Measurements from ENCODE around the gene SH3BGRL. TPM values are rescaled to one million over a fixed set of nuclear protein-coding genes. Genes with fewer than 3 reads are reported as not detected.

Gene SH3BGRL
- total RNA-seq, 1 experiment from 2014 or later, result 32.4 TPM

DNA sequence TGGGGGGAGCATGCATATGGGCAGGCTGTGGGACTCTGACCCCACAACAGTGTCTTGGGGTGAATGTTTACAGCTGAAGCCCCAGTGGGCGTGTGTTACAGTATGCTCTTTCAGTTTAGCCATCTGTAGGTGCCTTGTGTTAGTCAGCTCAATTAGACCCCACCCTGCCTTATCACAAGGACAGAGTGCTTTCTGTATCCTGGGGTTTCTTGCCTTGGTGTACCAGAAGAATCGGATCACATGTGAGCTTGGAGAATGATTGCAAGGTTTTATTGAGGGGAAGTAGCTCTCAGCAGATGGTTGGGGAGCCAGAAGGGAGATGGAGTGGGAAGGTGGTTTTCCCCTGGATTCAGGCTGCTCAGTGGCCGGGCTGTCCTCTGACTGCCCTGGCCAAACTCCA, 27.3 kb downstream of the SH3BGRL start (continued):
- TF ChIP-seq, protein P1, sequence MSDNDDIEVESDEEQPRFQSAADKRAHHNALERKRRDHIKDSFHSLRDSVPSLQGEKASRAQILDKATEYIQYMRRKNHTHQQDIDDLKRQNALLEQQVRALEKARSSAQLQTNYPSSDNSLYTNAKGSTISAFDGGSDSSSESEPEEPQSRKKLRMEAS (IDR thresholded peaks at IDR 0.05), result no peak
- no peak for TF ChIP-seq FOSL1 (IDR thresholded peaks at IDR 0.05; ENCODE audit: low read depth)
- no peak for TF ChIP-seq CBX3 (IDR thresholded peaks at IDR 0.05; ENCODE audit: low read depth)

DNA sequence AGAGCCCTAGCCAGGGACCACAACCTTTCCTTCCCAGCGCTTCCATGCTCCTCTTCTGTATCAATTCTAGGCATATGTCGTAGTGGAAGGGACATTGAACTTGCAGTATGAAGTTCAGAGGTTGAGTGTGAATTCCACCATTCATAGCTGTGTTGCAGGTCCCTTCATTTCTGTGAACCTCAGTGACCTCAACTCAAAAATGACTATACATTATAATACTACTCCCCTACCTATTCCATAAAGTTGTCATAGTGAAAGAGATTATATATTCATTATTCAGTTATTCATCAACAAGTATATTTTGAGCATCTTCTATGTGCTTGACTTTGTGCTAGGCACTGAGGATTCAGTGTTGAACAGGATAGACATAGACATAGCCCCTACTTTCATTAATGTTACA, 28.0 kb downstream of the SH3BGRL start:
- DNase-seq (ENCODE audit: low read depth, low spot score), result no peak
- Histone ChIP-seq H3K79me2 (ENCODE audit: insufficient read depth, low read length) (no peaks in the 10 kb centered on the region), H3K4me1 (ENCODE audit: control insufficient read depth in 1 of 2, insufficient read depth in 2 of 2, low read length in 2 of 2) (no peaks in the 10 kb centered on the region), H2AFZ (ENCODE audit: low read depth, low read length, poor library complexity, severe bottlenecking) (no peak overlapping the region), H3K4me3 (replicated peaks in 1 of 2; ENCODE audit: low read depth in 1 of 2, low read length in 2 of 2) (no peak overlapping the region), H3K36me3 (ENCODE audit: control insufficient read depth in 1 of 2, insufficient read depth in 2 of 2, low read length in 2 of 2) (no peaks in the 10 kb centered on the region), H3K27me3 (ENCODE audit: insufficient read depth, low read length) (no peaks in the 10 kb centered on the region), H3K9me3 (ENCODE audit: control insufficient read depth in 1 of 2, insufficient read depth in 1 of 2, low read depth in 1 of 2, low read length in 2 of 2) (no peaks in the 10 kb centered on the region), H3K9me2 (ENCODE audit: insufficient read depth) (no peaks in the 10 kb centered on the region), H3K4me2 (ENCODE audit: low read length) (no peak overlapping the region), H4K20me1 (ENCODE audit: insufficient read depth) (no peaks in the 10 kb centered on the region), H3K9ac (ENCODE audit: low read length) (no peak overlapping the region), H3K27ac (ENCODE audit: low read depth, low read length) (no peak overlapping the region)
- RAD21 ChIA-PET (ENCODE audit: low non-redundant PET in 1 of 2, low total read pairs in 2 of 2, uncharacterized antibody in 2 of 2, unreplicated experiment in 2 of 2), result no interaction called here
- no peak for ATAC-seq
- TF ChIP-seq EGR1 (IDR thresholded peaks at IDR 0.05; ENCODE audit: low read depth), result no peak
- TF ChIP-seq JUND (IDR thresholded peaks at IDR 0.05), result no peak
- TF ChIP-seq, protein P2, sequence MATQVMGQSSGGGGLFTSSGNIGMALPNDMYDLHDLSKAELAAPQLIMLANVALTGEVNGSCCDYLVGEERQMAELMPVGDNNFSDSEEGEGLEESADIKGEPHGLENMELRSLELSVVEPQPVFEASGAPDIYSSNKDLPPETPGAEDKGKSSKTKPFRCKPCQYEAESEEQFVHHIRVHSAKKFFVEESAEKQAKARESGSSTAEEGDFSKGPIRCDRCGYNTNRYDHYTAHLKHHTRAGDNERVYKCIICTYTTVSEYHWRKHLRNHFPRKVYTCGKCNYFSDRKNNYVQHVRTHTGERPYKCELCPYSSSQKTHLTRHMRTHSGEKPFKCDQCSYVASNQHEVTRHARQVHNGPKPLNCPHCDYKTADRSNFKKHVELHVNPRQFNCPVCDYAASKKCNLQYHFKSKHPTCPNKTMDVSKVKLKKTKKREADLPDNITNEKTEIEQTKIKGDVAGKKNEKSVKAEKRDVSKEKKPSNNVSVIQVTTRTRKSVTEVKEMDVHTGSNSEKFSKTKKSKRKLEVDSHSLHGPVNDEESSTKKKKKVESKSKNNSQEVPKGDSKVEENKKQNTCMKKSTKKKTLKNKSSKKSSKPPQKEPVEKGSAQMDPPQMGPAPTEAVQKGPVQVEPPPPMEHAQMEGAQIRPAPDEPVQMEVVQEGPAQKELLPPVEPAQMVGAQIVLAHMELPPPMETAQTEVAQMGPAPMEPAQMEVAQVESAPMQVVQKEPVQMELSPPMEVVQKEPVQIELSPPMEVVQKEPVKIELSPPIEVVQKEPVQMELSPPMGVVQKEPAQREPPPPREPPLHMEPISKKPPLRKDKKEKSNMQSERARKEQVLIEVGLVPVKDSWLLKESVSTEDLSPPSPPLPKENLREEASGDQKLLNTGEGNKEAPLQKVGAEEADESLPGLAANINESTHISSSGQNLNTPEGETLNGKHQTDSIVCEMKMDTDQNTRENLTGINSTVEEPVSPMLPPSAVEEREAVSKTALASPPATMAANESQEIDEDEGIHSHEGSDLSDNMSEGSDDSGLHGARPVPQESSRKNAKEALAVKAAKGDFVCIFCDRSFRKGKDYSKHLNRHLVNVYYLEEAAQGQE (IDR thresholded peaks at IDR 0.05; ENCODE audit: low read depth), result no peak
- TF ChIP-seq, protein P3, sequence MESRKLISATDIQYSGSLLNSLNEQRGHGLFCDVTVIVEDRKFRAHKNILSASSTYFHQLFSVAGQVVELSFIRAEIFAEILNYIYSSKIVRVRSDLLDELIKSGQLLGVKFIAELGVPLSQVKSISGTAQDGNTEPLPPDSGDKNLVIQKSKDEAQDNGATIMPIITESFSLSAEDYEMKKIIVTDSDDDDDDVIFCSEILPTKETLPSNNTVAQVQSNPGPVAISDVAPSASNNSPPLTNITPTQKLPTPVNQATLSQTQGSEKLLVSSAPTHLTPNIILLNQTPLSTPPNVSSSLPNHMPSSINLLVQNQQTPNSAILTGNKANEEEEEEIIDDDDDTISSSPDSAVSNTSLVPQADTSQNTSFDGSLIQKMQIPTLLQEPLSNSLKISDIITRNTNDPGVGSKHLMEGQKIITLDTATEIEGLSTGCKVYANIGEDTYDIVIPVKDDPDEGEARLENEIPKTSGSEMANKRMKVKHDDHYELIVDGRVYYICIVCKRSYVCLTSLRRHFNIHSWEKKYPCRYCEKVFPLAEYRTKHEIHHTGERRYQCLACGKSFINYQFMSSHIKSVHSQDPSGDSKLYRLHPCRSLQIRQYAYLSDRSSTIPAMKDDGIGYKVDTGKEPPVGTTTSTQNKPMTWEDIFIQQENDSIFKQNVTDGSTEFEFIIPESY (IDR thresholded peaks at IDR 0.05; ENCODE audit: extremely low read depth, insufficient replicate concordance, low read length), result no peak
- no peak for TF ChIP-seq CBX3 (IDR thresholded peaks at IDR 0.05; ENCODE audit: low read depth)
- TF ChIP-seq, protein P4, sequence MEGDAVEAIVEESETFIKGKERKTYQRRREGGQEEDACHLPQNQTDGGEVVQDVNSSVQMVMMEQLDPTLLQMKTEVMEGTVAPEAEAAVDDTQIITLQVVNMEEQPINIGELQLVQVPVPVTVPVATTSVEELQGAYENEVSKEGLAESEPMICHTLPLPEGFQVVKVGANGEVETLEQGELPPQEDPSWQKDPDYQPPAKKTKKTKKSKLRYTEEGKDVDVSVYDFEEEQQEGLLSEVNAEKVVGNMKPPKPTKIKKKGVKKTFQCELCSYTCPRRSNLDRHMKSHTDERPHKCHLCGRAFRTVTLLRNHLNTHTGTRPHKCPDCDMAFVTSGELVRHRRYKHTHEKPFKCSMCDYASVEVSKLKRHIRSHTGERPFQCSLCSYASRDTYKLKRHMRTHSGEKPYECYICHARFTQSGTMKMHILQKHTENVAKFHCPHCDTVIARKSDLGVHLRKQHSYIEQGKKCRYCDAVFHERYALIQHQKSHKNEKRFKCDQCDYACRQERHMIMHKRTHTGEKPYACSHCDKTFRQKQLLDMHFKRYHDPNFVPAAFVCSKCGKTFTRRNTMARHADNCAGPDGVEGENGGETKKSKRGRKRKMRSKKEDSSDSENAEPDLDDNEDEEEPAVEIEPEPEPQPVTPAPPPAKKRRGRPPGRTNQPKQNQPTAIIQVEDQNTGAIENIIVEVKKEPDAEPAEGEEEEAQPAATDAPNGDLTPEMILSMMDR (IDR thresholded peaks at IDR 0.05 in 2 of 3, conservative IDR thresholded peaks at IDR 0.05 in 1 of 3; ENCODE audit: borderline replicate concordance in 1 of 3, insufficient read depth in 1 of 3, low read depth in 2 of 3, low read length in 2 of 3), result no peak
- TF ChIP-seq EZH2 (IDR thresholded peaks at IDR 0.05), result no peak
- no peak for TF ChIP-seq POLR2AphosphoS5 (IDR thresholded peaks at IDR 0.05; ENCODE audit: low read depth, low read length)
- TF ChIP-seq ZFX (IDR thresholded peaks at IDR 0.05), result no peak
- TF ChIP-seq SIN3A (IDR thresholded peaks at IDR 0.05; ENCODE audit: low read depth), result no peak
- TF ChIP-seq RAD21 (IDR thresholded peaks at IDR 0.05; ENCODE audit: low read depth), result no peak
- no peak for TF ChIP-seq SRF (IDR thresholded peaks at IDR 0.05; ENCODE audit: low read depth)
- TF ChIP-seq ELF1 (IDR thresholded peaks at IDR 0.05; ENCODE audit: borderline replicate concordance, low read depth), result no peak
- TF ChIP-seq POLR2A (IDR thresholded peaks at IDR 0.05; ENCODE audit: borderline replicate concordance, extremely low read depth, insufficient read depth, insufficient read length), result no peak
- TF ChIP-seq, protein P5, sequence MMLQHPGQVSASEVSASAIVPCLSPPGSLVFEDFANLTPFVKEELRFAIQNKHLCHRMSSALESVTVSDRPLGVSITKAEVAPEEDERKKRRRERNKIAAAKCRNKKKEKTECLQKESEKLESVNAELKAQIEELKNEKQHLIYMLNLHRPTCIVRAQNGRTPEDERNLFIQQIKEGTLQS (IDR thresholded peaks at IDR 0.05), result no peak
- TF ChIP-seq SP1 (IDR thresholded peaks at IDR 0.05; ENCODE audit: low read depth), result no peak
- no peak for TF ChIP-seq CEBPB (IDR thresholded peaks at IDR 0.05; ENCODE audit: low read depth)
- TF ChIP-seq YY1 (IDR thresholded peaks at IDR 0.05; ENCODE audit: extremely low read depth, insufficient replicate concordance, low read depth, low read length), result no peak
- TF ChIP-seq, protein P1 (IDR thresholded peaks at IDR 0.05), result no peak
- CTCF ChIA-PET, result no interaction called here
- POLR2A ChIA-PET, result no interaction called here
- intact Hi-C loops (cut with micrococcal nuclease), result no loop called here
- BruUV-seq (replicated peaks), result no TSS peak
